Vagina (tissue), 2 donors: ENCODE results near the gene NOL7.

ENCODE experiments used
- CTCF ChIP-seq, 3 experiments: fragments of 450-650 bp in 2 of 3; fragments of 200-600 bp in 1 of 3; sonication (generic) in 1 of 3; IDR thresholded peaks; one replicate each; pipeline ENCODE4 v1.5.1; 2017 to 2019; ENCODE audit warnings: antibody characterized with exemption in 3 of 3, mild to moderate bottlenecking in 2 of 3, moderate library complexity in 2 of 3
- POLR2A ChIP-seq, 2 donors: fragments of 450-650 bp; IDR thresholded peaks; one replicate each; pipeline ENCODE4 v1.6.1; 2017; ENCODE audit warnings: antibody characterized with exemption in 2 of 2, mild to moderate bottlenecking in 2 of 2, moderate library complexity in 2 of 2
- POLR2AphosphoS5 ChIP-seq, 2 donors: sonication (generic); formaldehyde crosslinking; IDR thresholded peaks; one replicate each; pipeline ENCODE4 v1.9.0; 2017; ENCODE audit warnings: antibody characterized with exemption in 2 of 2, mild to moderate bottlenecking in 2 of 2, low read depth in 1 of 2; ENCODE audit not compliant: insufficient read depth in 1 of 2

GRCh38 chr6:13572951-13573654 lies 42.0 kb upstream of the NOL7 start:
- no peak for TF ChIP-seq POLR2AphosphoS5 (IDR thresholded peaks at IDR 0.05; ENCODE audit: insufficient read depth in 1 of 2, low read depth in 1 of 2)
- no peak for TF ChIP-seq POLR2A (IDR thresholded peaks at IDR 0.05)
- TF ChIP-seq CTCF (IDR thresholded peaks at IDR 0.05), result no peak
